Measurements from ENCODE around the gene NRXN3. TPM values are rescaled to one million over a fixed set of nuclear protein-coding genes. Genes with fewer than 3 reads are reported as not detected.

The NRXN3 gene
- total RNA-seq, 1 donor from 2014 or later, result 11.4 TPM

DNA sequence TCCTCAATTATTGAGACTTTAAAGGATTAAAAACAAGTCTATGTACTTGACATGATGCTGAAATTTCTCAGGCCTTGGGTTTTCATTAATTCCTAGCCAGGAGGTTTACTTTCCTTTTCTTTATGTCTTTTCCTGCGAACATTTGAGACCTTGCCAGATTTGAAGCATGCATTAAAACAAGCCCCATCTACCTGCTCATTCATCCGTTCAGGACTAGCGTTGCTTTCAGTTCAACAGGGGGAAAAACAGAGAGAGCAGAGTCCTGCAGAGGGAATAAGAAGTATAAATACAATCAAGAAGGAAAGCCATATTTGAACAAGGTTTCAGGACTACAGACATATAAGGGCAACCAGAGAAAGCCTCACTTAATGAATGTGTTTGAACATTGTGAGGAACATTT is 1498.8 kb downstream of the NRXN3 start:
- Mint-ChIP-seq H3K4me3 (no peak overlapping the region), H3K4me1 (peaks cover 16% of the 10 kb centered on the region), H3K36me3 (peaks cover 2% of the 10 kb centered on the region), H3K27ac (no peak overlapping the region), H3K9me3 (peaks cover 3% of the 10 kb centered on the region), H3K27me3 (ENCODE audit: low read depth) (no peaks in the 10 kb centered on the region)
- TF ChIP-seq, protein P1, sequence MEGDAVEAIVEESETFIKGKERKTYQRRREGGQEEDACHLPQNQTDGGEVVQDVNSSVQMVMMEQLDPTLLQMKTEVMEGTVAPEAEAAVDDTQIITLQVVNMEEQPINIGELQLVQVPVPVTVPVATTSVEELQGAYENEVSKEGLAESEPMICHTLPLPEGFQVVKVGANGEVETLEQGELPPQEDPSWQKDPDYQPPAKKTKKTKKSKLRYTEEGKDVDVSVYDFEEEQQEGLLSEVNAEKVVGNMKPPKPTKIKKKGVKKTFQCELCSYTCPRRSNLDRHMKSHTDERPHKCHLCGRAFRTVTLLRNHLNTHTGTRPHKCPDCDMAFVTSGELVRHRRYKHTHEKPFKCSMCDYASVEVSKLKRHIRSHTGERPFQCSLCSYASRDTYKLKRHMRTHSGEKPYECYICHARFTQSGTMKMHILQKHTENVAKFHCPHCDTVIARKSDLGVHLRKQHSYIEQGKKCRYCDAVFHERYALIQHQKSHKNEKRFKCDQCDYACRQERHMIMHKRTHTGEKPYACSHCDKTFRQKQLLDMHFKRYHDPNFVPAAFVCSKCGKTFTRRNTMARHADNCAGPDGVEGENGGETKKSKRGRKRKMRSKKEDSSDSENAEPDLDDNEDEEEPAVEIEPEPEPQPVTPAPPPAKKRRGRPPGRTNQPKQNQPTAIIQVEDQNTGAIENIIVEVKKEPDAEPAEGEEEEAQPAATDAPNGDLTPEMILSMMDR (IDR thresholded peaks at IDR 0.05; ENCODE audit: unreplicated experiment), result no peak
- no peak for DNase-seq (ENCODE audit: low spot score in 2 of 2, unreplicated experiment in 2 of 2)

DNA sequence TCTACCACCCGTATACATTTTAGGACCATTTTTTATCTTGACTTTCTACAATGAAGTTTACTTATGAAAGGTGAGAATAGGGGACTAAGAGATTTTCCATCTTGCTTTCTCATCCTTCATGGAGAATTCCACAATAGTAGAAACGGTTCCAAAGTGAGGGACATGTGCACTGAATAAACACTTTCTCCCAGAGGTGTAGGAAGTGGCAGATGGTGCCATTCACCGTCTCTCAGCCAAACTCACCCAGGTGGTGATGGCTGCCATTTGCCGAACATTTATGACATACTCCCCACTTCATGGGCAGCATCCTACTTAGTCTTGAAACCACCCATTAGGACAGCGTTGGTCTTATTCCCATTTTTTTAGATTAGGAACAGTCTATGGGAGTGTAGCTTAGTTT is 1500.6 kb downstream of the NRXN3 start:
- no peak overlapping the region for H3K27ac Mint-ChIP-seq
- H3K4me3 Mint-ChIP-seq, result no peak overlapping the region
- no peaks in the 10 kb centered on the region for H3K27me3 Mint-ChIP-seq (ENCODE audit: low read depth)
- no peaks in the 10 kb centered on the region for H3K9me3 Mint-ChIP-seq
- H3K36me3 Mint-ChIP-seq, result no peaks in the 10 kb centered on the region
- H3K4me1 Mint-ChIP-seq, result peaks cover 9% of the 10 kb centered on the region
- no peak for DNase-seq (ENCODE audit: low spot score in 2 of 2, unreplicated experiment in 2 of 2)
- TF ChIP-seq, protein P1 (IDR thresholded peaks at IDR 0.05; ENCODE audit: unreplicated experiment), result no peak

DNA sequence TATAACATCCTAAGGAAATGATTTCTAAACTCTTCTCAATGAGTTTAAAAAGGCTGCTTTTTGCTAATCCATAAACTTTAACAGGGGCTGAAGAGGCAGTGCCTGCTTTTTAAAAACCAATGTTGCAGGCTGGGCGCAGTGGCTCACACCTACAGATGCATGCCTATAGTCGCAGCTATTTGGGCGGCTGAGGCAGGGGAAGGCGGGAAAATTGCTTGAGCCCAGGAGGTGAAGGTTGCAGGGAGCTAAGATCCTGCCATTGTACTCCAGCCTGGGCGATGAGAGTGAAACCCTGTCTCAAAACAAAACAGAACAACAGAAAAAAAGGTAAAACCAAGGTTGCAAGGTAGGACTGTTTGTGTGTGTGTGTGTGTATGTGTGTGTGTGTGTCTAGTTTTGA is 1509.9 kb downstream of the NRXN3 start:
- H3K27ac Mint-ChIP-seq, result no peak overlapping the region
- no peak for DNase-seq (ENCODE audit: low spot score in 2 of 2, unreplicated experiment in 2 of 2)

DNA sequence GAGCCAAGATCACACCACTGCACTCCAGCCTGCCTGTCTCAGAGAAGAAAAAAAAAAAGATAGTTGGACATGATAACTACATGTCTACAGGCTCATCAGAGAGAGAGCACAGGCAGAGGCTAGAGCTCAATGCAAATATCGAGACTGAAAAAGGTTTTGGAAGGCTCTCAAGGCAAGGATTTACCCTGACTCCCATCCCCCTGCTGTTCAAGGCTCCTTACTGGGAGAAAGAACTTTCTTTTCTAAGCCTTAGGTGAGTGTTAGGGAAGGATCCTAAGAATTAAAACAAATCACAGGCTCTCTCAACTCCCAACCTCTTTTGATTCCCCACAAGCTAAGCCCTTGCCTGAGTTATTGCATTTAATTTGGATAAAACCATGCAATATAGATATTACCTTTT is 1516.0 kb downstream of the NRXN3 start:
- TF ChIP-seq, protein P1 (IDR thresholded peaks at IDR 0.05; ENCODE audit: unreplicated experiment), result no peak
- Mint-ChIP-seq H3K27ac (no peak overlapping the region), H3K27me3 (ENCODE audit: low read depth) (no peaks in the 10 kb centered on the region), H3K4me1 (peaks cover 13% of the 10 kb centered on the region), H3K36me3 (no peaks in the 10 kb centered on the region), H3K9me3 (no peaks in the 10 kb centered on the region), H3K4me3 (no peak overlapping the region)
- no peak for DNase-seq (ENCODE audit: low spot score in 2 of 2, unreplicated experiment in 2 of 2)

More for the DNA sequence above, 1509.9 kb downstream of the NRXN3 start:
- Mint-ChIP-seq H3K27me3 (ENCODE audit: low read depth) (no peaks in the 10 kb centered on the region), H3K9me3 (no peaks in the 10 kb centered on the region), H3K36me3 (no peaks in the 10 kb centered on the region), H3K4me3 (no peak overlapping the region), H3K4me1 (peaks cover 9% of the 10 kb centered on the region)
- TF ChIP-seq, protein P1 (IDR thresholded peaks at IDR 0.05; ENCODE audit: unreplicated experiment), result no peak

DNA sequence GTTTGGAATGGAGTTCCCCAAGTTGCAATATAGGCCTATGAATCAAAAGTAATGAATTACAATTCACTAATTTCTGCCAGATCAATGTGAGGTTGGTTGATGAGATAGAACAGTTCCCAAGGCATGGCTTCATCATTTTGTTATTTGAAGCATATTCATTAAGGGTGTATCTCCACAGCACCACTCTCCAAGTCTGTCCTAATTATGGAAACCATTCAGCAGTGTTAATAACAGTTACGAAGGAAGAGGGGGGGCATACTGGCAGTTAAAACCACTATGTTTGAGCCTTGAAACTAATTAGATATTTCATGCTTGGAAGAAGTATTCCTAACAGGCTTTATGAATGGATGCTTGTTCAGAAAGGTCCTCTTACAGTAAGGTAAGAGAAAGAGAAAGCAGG is 1520.8 kb downstream of the NRXN3 start:
- TF ChIP-seq, protein P1 (IDR thresholded peaks at IDR 0.05; ENCODE audit: unreplicated experiment), result no peak
- no peak overlapping the region for H3K4me3 Mint-ChIP-seq
- no peak overlapping the region for H3K27ac Mint-ChIP-seq
- H3K4me1 Mint-ChIP-seq, result peaks cover 30% of the 10 kb centered on the region
- H3K36me3 Mint-ChIP-seq, result no peaks in the 10 kb centered on the region
- no peaks in the 10 kb centered on the region for H3K9me3 Mint-ChIP-seq
- no peaks in the 10 kb centered on the region for H3K27me3 Mint-ChIP-seq (ENCODE audit: low read depth)
- no peak for DNase-seq (ENCODE audit: low spot score in 2 of 2, unreplicated experiment in 2 of 2)

DNA sequence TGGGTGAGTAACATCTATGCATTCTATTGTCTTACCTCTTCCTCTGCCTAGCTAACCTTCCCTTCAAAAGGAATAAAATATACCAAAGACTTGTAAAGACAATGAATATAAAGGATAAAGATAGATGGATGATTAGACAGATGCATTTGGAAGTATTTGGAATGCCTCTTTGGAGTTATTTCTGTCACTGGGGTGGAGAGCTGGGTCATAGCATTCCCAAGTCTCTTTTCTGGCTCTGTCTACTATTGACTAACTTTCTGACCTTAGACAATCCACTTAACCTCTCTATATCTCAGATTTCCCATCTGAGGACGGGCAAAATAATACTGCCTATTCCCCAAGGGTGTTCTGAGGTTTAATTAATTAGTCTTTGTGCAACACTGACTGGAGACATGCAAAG is 1523.8 kb downstream of the NRXN3 start:
- no peaks in the 10 kb centered on the region for H3K9me3 Mint-ChIP-seq
- peaks cover 42% of the 10 kb centered on the region for H3K4me1 Mint-ChIP-seq
- H3K4me3 Mint-ChIP-seq, result no peak overlapping the region
- TF ChIP-seq, protein P1 (IDR thresholded peaks at IDR 0.05; ENCODE audit: unreplicated experiment), result no peak
- no peak overlapping the region for H3K27ac Mint-ChIP-seq
- H3K36me3 Mint-ChIP-seq, result no peaks in the 10 kb centered on the region
- no peaks in the 10 kb centered on the region for H3K27me3 Mint-ChIP-seq (ENCODE audit: low read depth)
- DNase-seq (ENCODE audit: low spot score in 2 of 2, unreplicated experiment in 2 of 2), result no peak

All from mesothelial cell of epicardium (in vitro differentiated cells).